Measurements from ENCODE around the gene SUSD3. TPM values are rescaled to one million over a fixed set of nuclear protein-coding genes. Genes with fewer than 3 reads are reported as not detected.

Gene SUSD3
- total RNA-seq, 1 experiment from 2014 or later = not detected

DNA sequence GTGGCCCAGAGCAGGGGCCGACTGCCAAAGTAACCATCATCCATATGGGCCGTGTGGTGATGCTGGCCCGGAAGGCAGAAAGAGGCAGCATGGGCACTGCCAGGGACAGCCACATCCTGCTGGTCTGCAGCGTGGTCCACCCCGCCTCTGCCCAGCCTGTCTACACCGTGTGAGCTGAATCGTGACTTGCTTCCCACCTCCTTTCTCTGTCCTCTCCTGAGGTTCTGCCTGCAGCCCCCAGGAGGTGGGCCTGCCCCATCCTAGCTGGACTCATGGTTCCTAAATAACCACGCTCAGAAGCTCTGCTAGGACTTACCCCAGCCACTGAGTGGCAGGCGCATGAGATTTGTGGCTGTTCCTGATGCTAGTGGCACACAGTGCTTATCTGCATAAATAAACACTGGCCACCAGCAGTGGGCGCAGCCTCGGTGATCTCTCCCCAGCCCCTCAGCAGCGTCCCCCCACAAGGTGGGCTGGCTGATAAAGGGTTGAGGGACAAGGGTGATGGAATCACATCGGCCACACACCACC is 22.6 kb upstream of the SUSD3 start:
- Histone ChIP-seq H3K4me1 (ENCODE audit: insufficient read depth, low read length, poor library complexity, severe bottlenecking) (no peaks in the 10 kb centered on the region), H3K36me3 (ENCODE audit: insufficient read depth, low read length, poor library complexity, severe bottlenecking) (no peaks in the 10 kb centered on the region), H3K9me3 (ENCODE audit: low read depth, low read length, poor library complexity, severe bottlenecking) (no peaks in the 10 kb centered on the region), H3K4me3 (ENCODE audit: low read depth, low read length, poor library complexity, severe bottlenecking) (no peak overlapping the region), H3K27ac (ENCODE audit: low read depth, low read length, poor library complexity, severe bottlenecking) (no peak overlapping the region), H3K27me3 (replicated peaks; ENCODE audit: insufficient read depth, low read depth, low read length, poor library complexity) (no peaks in the 10 kb centered on the region)
- no peak for DNase-seq (ENCODE audit: low spot score)
- no TSS peak for BruUV-seq (replicated peaks)
- TF ChIP-seq EZH2 (IDR thresholded peaks at IDR 0.05; ENCODE audit: borderline replicate concordance, low read depth, low read length, poor library complexity, severe bottlenecking) = no peak
- TF ChIP-seq, protein P1, sequence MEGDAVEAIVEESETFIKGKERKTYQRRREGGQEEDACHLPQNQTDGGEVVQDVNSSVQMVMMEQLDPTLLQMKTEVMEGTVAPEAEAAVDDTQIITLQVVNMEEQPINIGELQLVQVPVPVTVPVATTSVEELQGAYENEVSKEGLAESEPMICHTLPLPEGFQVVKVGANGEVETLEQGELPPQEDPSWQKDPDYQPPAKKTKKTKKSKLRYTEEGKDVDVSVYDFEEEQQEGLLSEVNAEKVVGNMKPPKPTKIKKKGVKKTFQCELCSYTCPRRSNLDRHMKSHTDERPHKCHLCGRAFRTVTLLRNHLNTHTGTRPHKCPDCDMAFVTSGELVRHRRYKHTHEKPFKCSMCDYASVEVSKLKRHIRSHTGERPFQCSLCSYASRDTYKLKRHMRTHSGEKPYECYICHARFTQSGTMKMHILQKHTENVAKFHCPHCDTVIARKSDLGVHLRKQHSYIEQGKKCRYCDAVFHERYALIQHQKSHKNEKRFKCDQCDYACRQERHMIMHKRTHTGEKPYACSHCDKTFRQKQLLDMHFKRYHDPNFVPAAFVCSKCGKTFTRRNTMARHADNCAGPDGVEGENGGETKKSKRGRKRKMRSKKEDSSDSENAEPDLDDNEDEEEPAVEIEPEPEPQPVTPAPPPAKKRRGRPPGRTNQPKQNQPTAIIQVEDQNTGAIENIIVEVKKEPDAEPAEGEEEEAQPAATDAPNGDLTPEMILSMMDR (conservative IDR thresholded peaks at IDR 0.05; ENCODE audit: low read depth, low read length) = no peak
- intact Hi-C loops (cut with micrococcal nuclease; ENCODE audit: unreplicated experiment) = no loop called here
- ChIA-PET CTCF (no interaction called here), POLR2A (ENCODE audit: low non-redundant PET) (no interaction called here)

DNA sequence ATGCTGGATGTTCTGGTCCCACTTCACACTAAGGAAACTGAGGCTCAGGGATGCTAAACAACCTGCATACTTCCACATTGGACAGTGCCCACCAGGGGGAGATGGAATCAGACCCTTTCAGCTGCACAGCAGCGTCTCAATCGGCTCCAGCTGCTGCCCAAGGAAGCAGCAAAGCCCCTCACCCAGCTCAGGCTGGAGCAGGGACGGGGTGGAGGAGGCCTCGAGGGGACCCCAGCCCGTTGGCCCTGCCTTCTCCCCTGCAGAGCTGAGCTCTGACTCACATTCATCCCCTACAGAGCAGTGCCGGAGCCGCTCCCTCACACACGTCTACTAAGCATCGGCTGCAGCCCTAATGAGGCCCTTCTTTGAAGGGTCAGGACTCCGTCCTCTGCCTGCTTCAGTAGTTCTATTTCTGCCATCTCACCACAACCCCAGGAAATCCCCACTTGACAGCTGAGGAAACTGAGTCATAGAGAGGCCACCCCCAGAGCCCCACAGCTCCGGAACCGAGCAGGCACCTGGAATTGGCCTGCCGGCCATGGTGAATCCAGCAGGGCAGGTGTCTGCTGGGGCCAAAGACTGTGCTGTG is 21.5 kb upstream of the SUSD3 start:
- POLR2A ChIA-PET (ENCODE audit: low non-redundant PET) = no interaction called here
- Histone ChIP-seq H3K4me3 (ENCODE audit: low read depth, low read length, poor library complexity, severe bottlenecking) (no peak overlapping the region), H3K27ac (ENCODE audit: low read depth, low read length, poor library complexity, severe bottlenecking) (no peak overlapping the region), H3K36me3 (ENCODE audit: insufficient read depth, low read length, poor library complexity, severe bottlenecking) (no peaks in the 10 kb centered on the region), H3K27me3 (replicated peaks; ENCODE audit: insufficient read depth, low read depth, low read length, poor library complexity) (no peaks in the 10 kb centered on the region), H3K9me3 (ENCODE audit: low read depth, low read length, poor library complexity, severe bottlenecking) (no peaks in the 10 kb centered on the region), H3K4me1 (ENCODE audit: insufficient read depth, low read length, poor library complexity, severe bottlenecking) (no peaks in the 10 kb centered on the region)
- no peak for DNase-seq (ENCODE audit: low spot score)
- no TSS peak for BruUV-seq (replicated peaks)
- no peak for TF ChIP-seq EZH2 (IDR thresholded peaks at IDR 0.05; ENCODE audit: borderline replicate concordance, low read depth, low read length, poor library complexity, severe bottlenecking)
- TF ChIP-seq, protein P1 (conservative IDR thresholded peaks at IDR 0.05; ENCODE audit: low read depth, low read length) = no peak
- intact Hi-C loops (cut with micrococcal nuclease; ENCODE audit: unreplicated experiment) = no loop called here
- CTCF ChIA-PET = interaction anchor here (0.5 kb wide), 1 partner anchor 21 kb away, joined by 5 read pairs; no protein-coding TSS in a partner anchor

DNA sequence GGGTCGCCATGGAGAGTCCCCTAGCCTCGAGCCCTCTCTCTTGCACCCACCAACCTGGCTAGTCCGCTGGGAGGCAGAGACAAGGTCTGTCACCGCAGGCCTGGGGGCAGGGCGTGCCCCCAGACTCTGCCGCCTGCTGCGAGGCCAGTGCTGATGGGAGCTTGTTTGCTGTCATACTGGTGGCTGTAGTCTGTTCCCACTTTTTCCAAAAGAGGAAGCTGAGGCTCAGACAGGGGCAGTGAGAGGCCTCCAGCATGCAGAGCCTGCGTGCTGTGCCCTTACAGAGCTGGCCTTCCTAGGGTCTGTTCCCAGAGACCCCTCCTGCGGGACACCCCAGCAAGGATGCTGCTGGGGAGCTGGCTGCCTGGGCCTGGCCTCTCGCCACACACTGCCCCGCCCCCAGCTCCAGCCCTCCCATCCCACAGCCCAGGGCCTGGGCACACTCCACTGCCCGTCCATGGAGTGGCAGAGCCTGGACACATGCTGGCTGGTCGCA is 21.0 kb upstream of the SUSD3 start:
- Histone ChIP-seq H3K27me3 (replicated peaks; ENCODE audit: insufficient read depth, low read depth, low read length, poor library complexity) (no peaks in the 10 kb centered on the region), H3K4me1 (ENCODE audit: insufficient read depth, low read length, poor library complexity, severe bottlenecking) (no peaks in the 10 kb centered on the region), H3K36me3 (ENCODE audit: insufficient read depth, low read length, poor library complexity, severe bottlenecking) (no peaks in the 10 kb centered on the region), H3K9me3 (ENCODE audit: low read depth, low read length, poor library complexity, severe bottlenecking) (no peaks in the 10 kb centered on the region), H3K27ac (ENCODE audit: low read depth, low read length, poor library complexity, severe bottlenecking) (no peak overlapping the region), H3K4me3 (ENCODE audit: low read depth, low read length, poor library complexity, severe bottlenecking) (no peak overlapping the region)
- BruUV-seq (replicated peaks) = no TSS peak
- CTCF ChIA-PET = interaction anchor here (0.5 kb wide), 1 partner anchor 22 kb away, joined by 5 read pairs; no protein-coding TSS in a partner anchor
- POLR2A ChIA-PET (ENCODE audit: low non-redundant PET) = no interaction called here
- DNase-seq (ENCODE audit: low spot score) = no peak
- intact Hi-C loops (cut with micrococcal nuclease; ENCODE audit: unreplicated experiment) = no loop called here
- TF ChIP-seq, protein P1 (conservative IDR thresholded peaks at IDR 0.05; ENCODE audit: low read depth, low read length) = no peak
- no peak for TF ChIP-seq EZH2 (IDR thresholded peaks at IDR 0.05; ENCODE audit: borderline replicate concordance, low read depth, low read length, poor library complexity, severe bottlenecking)

All from A673 (cell line).